ENCODE results near the gene MSGN1. TPM values are rescaled to one million over a fixed set of nuclear protein-coding genes. Genes with fewer than 3 reads are reported as not detected.
"Not testable (repeated sequence)": the region's sequence is repeated elsewhere in the genome, so short reads cannot be mapped to it uniquely, and the experiment has no call there.

Gene MSGN1
- total RNA-seq, 1 experiment from 2014 or later: not detected

GRCh38 chr2:17822445-17823117 is 6.3 kb downstream of the MSGN1 start:
- Histone ChIP-seq H3K9ac (ENCODE audit: low read length) (peak overlapping the region; percentile 59), H3K4me2 (ENCODE audit: low read depth, low read length, poor library complexity, severe bottlenecking) (peak overlapping the region; percentile 66), H4K20me1 (ENCODE audit: insufficient read depth, low read depth, low read length) (no peaks in the 10 kb centered on the region), H3K4me3 (ENCODE audit: low read length) (peak overlapping the region; percentile 35), H2AFZ (ENCODE audit: low read length) (peak overlapping the region; percentile 69), H3K36me3 (ENCODE audit: insufficient read depth, low read length) (no peaks in the 10 kb centered on the region), H3K27me3 (ENCODE audit: low read length) (no peaks in the 10 kb centered on the region), H3K9me3 (ENCODE audit: low read length) (no peaks in the 10 kb centered on the region), H3K9me2 (replicated peaks; ENCODE audit: insufficient read depth, low read length) (no peaks in the 10 kb centered on the region), H3K27ac (ENCODE audit: low read length) (peak overlapping the region; percentile 89), H3K79me2 (ENCODE audit: low read length) (no peaks in the 10 kb centered on the region), H3K4me1 (ENCODE audit: low read length) (peaks cover 91% of the 10 kb centered on the region)
- DNase-seq: peak; percentile 80

- Histone ChIP-seq H3K4me1 (ENCODE audit: low read length) (peaks cover 80% of the 10 kb centered on the region), H3K27ac (ENCODE audit: low read length) (peak overlapping the region; percentile 89), H3K4me2 (ENCODE audit: low read depth, low read length, poor library complexity, severe bottlenecking) (peak overlapping the region; percentile 66), H2AFZ (ENCODE audit: low read length) (0 out of 2 replicates have a peak overlapping the region, but pooled peaks have one; percentile 26)
- H4K20me1 ChIP-seq (ENCODE audit: insufficient read depth, low read depth, low read length); H3K9me3 ChIP-seq (ENCODE audit: low read length); H3K9ac ChIP-seq (ENCODE audit: low read length); H3K4me3 ChIP-seq (ENCODE audit: low read length); H3K79me2 ChIP-seq (ENCODE audit: low read length); H3K36me3 ChIP-seq (ENCODE audit: insufficient read depth, low read length); DNase-seq; H3K9me2 ChIP-seq (replicated peaks; ENCODE audit: insufficient read depth, low read length); H3K27me3 ChIP-seq (ENCODE audit: low read length): not testable (repeated sequence)
Observed at GRCh38 chr2:17823646-17824045, 7.4 kb downstream of the MSGN1 start.

GRCh38 chr2:17827316-17827715 is 11.1 kb downstream of the MSGN1 start:
- no peak for DNase-seq
- H3K4me1 ChIP-seq (ENCODE audit: low read length): peaks cover 75% of the 10 kb centered on the region
- no peak overlapping the region for H3K4me3 ChIP-seq (ENCODE audit: low read length)
- no peak overlapping the region for H3K9ac ChIP-seq (ENCODE audit: low read length)
- no peaks in the 10 kb centered on the region for H4K20me1 ChIP-seq (ENCODE audit: insufficient read depth, low read depth, low read length)
- H3K9me2 ChIP-seq (replicated peaks; ENCODE audit: insufficient read depth, low read length): no peaks in the 10 kb centered on the region
- no peaks in the 10 kb centered on the region for H3K27me3 ChIP-seq (ENCODE audit: low read length)
- peak overlapping the region; percentile 71 for H3K27ac ChIP-seq (ENCODE audit: low read length)
- H3K9me3 ChIP-seq (ENCODE audit: low read length): no peaks in the 10 kb centered on the region
- H3K36me3 ChIP-seq (ENCODE audit: insufficient read depth, low read length): no peaks in the 10 kb centered on the region; the same call in 1 of the 2 replicates
- H2AFZ ChIP-seq (ENCODE audit: low read length): no peak overlapping the region
- H3K4me2 ChIP-seq (ENCODE audit: low read depth, low read length, poor library complexity, severe bottlenecking): no peak overlapping the region
- no peaks in the 10 kb centered on the region for H3K79me2 ChIP-seq (ENCODE audit: low read length)

GRCh38 chr2:17827785-17828184 is 11.5 kb downstream of the MSGN1 start:
- H4K20me1 ChIP-seq (ENCODE audit: insufficient read depth, low read depth, low read length): no peaks in the 10 kb centered on the region
- H3K79me2 ChIP-seq (ENCODE audit: low read length): no peaks in the 10 kb centered on the region
- H3K27me3 ChIP-seq (ENCODE audit: low read length): no peaks in the 10 kb centered on the region
- H2AFZ ChIP-seq (ENCODE audit: low read length): no peak overlapping the region
- no peak overlapping the region for H3K4me3 ChIP-seq (ENCODE audit: low read length)
- no peaks in the 10 kb centered on the region for H3K9me3 ChIP-seq (ENCODE audit: low read length)
- no peaks in the 10 kb centered on the region for H3K9me2 ChIP-seq (replicated peaks; ENCODE audit: insufficient read depth, low read length)
- no peak for DNase-seq
- no peak overlapping the region for H3K4me2 ChIP-seq (ENCODE audit: low read depth, low read length, poor library complexity, severe bottlenecking)
- peak overlapping the region; percentile 71; the same call in 1 of the 2 replicates for H3K27ac ChIP-seq (ENCODE audit: low read length)
- H3K9ac ChIP-seq (ENCODE audit: low read length): no peak overlapping the region
- H3K36me3 ChIP-seq (ENCODE audit: insufficient read depth, low read length): no peaks in the 10 kb centered on the region; the same call in 1 of the 2 replicates
- peaks cover 75% of the 10 kb centered on the region for H3K4me1 ChIP-seq (ENCODE audit: low read length)

- Histone ChIP-seq H2AFZ (ENCODE audit: low read length) (peak overlapping the region; percentile 75), H3K4me1 (ENCODE audit: low read length) (peaks cover 64% of the 10 kb centered on the region), H3K27me3 (ENCODE audit: low read length) (no peaks in the 10 kb centered on the region), H3K9me2 (replicated peaks; ENCODE audit: insufficient read depth, low read length) (no peaks in the 10 kb centered on the region), H3K27ac (ENCODE audit: low read length) (no peak overlapping the region), H4K20me1 (ENCODE audit: insufficient read depth, low read depth, low read length) (no peaks in the 10 kb centered on the region), H3K4me2 (ENCODE audit: low read depth, low read length, poor library complexity, severe bottlenecking) (peak overlapping the region; percentile 69), H3K79me2 (ENCODE audit: low read length) (no peaks in the 10 kb centered on the region), H3K4me3 (ENCODE audit: low read length) (peak overlapping the region; percentile 59), H3K9me3 (ENCODE audit: low read length) (no peaks in the 10 kb centered on the region), H3K36me3 (ENCODE audit: insufficient read depth, low read length) (no peaks in the 10 kb centered on the region; the same call in 1 of the 2 replicates), H3K9ac (ENCODE audit: low read length) (peak overlapping the region; percentile 52)
- peak; percentile 87 for DNase-seq
Observed at GRCh38 chr2:17830053-17831034, 14.1 kb downstream of the MSGN1 start.

GRCh38 chr2:17835516-17835915 is 19.3 kb downstream of the MSGN1 start:
- Histone ChIP-seq H3K4me3 (ENCODE audit: low read length) (no peak overlapping the region), H3K4me1 (ENCODE audit: low read length) (peaks cover 34% of the 10 kb centered on the region), H4K20me1 (ENCODE audit: insufficient read depth, low read depth, low read length) (no peaks in the 10 kb centered on the region), H3K79me2 (ENCODE audit: low read length) (no peaks in the 10 kb centered on the region), H3K9ac (ENCODE audit: low read length) (no peak overlapping the region), H3K27me3 (ENCODE audit: low read length) (no peaks in the 10 kb centered on the region), H3K9me2 (replicated peaks; ENCODE audit: insufficient read depth, low read length) (no peaks in the 10 kb centered on the region), H3K36me3 (ENCODE audit: insufficient read depth, low read length) (no peaks in the 10 kb centered on the region), H2AFZ (ENCODE audit: low read length) (no peak overlapping the region), H3K9me3 (ENCODE audit: low read length) (no peaks in the 10 kb centered on the region), H3K4me2 (ENCODE audit: low read depth, low read length, poor library complexity, severe bottlenecking) (no peak overlapping the region), H3K27ac (ENCODE audit: low read length) (no peak overlapping the region)
- DNase-seq: no peak

- Histone ChIP-seq H3K4me3 (ENCODE audit: low read length) (no peak overlapping the region), H3K9me2 (replicated peaks; ENCODE audit: insufficient read depth, low read length) (no peaks in the 10 kb centered on the region)
- no peak for DNase-seq
Observed at GRCh38 chr2:17839959-17840358, 23.7 kb downstream of the MSGN1 start.

GRCh38 chr2:17843457-17843856 is 27.2 kb downstream of the MSGN1 start:
- DNase-seq: no peak
- no peaks in the 10 kb centered on the region for H3K9me3 ChIP-seq (ENCODE audit: low read length)
- H3K36me3 ChIP-seq (ENCODE audit: insufficient read depth, low read length): no peaks in the 10 kb centered on the region
- H3K27ac ChIP-seq (ENCODE audit: low read length): no peak overlapping the region
- no peak overlapping the region for H3K9ac ChIP-seq (ENCODE audit: low read length)
- no peaks in the 10 kb centered on the region for H3K27me3 ChIP-seq (ENCODE audit: low read length)
- peaks cover 13% of the 10 kb centered on the region for H3K4me1 ChIP-seq (ENCODE audit: low read length)
- no peaks in the 10 kb centered on the region for H4K20me1 ChIP-seq (ENCODE audit: insufficient read depth, low read depth, low read length)
- no peaks in the 10 kb centered on the region for H3K79me2 ChIP-seq (ENCODE audit: low read length)
- H2AFZ ChIP-seq (ENCODE audit: low read length): no peak overlapping the region
- no peaks in the 10 kb centered on the region for H3K9me2 ChIP-seq (replicated peaks; ENCODE audit: insufficient read depth, low read length)
- no peak overlapping the region for H3K4me3 ChIP-seq (ENCODE audit: low read length)
- H3K4me2 ChIP-seq (ENCODE audit: low read depth, low read length, poor library complexity, severe bottlenecking): no peak overlapping the region

More at GRCh38 chr2:17839959-17840358, 23.7 kb downstream of the MSGN1 start:
- Histone ChIP-seq H3K36me3 (ENCODE audit: insufficient read depth, low read length) (no peaks in the 10 kb centered on the region), H3K79me2 (ENCODE audit: low read length) (no peaks in the 10 kb centered on the region), H3K4me2 (ENCODE audit: low read depth, low read length, poor library complexity, severe bottlenecking) (no peak overlapping the region), H3K27ac (ENCODE audit: low read length) (no peak overlapping the region), H4K20me1 (ENCODE audit: insufficient read depth, low read depth, low read length) (no peaks in the 10 kb centered on the region), H3K27me3 (ENCODE audit: low read length) (no peaks in the 10 kb centered on the region), H3K4me1 (ENCODE audit: low read length) (no peaks in the 10 kb centered on the region), H2AFZ (ENCODE audit: low read length) (no peak overlapping the region), H3K9ac (ENCODE audit: low read length) (no peak overlapping the region), H3K9me3 (ENCODE audit: low read length) (no peaks in the 10 kb centered on the region)
